Right renal pelvis (tissue), 4 donors: Measurements from ENCODE around the gene MYH11. TPM values are rescaled to one million over a fixed set of nuclear protein-coding genes. Genes with fewer than 3 reads are reported as not detected.
A peak's percentile ranks its signal among the peaks of the same experiment; 100 is the strongest.

Experiments
- DNase-seq, 4 donors: peaks; one replicate each; pipeline ENCODE4 v3.0.0-alpha.2; 2013; ENCODE audit warnings: low read depth in 4 of 4, low spot score in 3 of 4, missing footprints in 1 of 4
- polyA plus RNA-seq, 4 donors: library from polyadenylated mRNA; unstranded; fragments of 120-200 nt; gene quantifications; one replicate each; pipeline ENCODE4 v1.2.1, GENCODE V29; 2013; ENCODE audit not compliant: insufficient read length in 4 of 4

The MYH11 gene
- polyA plus RNA-seq = 10 to 100 TPM; 11.8 to 16.1 (median 13.7) TPM

- DNase-seq = no peak
Observed at GRCh38 chr16:15856901-15857698, at the start of gene MYH11. Gene MYH11, minus strand, starts transcription at chr16:15857028. Its CDS starts 18,776 bp downstream, at chr16:15838252.

- no peak for DNase-seq
Observed at GRCh38 chr16:15906439-15906838, 49.6 kb upstream of the MYH11 start.

GRCh38 chr16:15903960-15904359 lies 47.1 kb upstream of the MYH11 start:
- no peak for DNase-seq

DNA sequence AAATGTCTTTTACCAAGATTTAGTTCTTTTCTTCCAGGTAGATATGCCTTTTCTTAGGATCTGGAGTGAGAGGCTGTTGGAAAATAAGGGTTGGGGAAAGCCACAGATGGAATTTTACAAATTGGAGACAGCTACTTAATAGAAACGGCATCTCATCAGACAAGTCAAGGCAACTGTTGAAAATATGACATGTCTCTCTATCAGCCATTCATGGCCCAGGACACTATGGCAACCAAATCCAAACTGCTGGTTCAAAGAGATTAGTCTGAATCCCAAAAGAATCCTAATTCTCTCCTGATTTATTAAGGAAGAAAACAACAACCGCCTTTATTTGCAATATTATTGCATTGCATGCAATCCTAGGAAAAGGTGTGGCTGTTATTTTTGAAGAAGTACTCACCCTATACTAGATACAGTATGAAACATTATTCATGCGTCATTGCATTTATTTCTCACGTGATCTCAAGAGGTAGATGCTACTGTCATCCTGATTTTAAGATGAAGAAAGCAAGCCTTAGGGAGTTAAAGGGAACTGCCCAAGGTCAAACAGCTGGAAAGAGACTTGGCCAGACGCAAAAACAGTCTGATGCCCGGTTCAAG lies 44.2 kb upstream of the MYH11 start:
- no peak for DNase-seq

GRCh38 chr16:15900357-15900756 lies 43.5 kb upstream of the MYH11 start:
- DNase-seq = no peak

GRCh38 chr16:15899538-15900100 lies 42.8 kb upstream of the MYH11 start:
- no peak for DNase-seq

GRCh38 chr16:15898654-15899053 lies 41.8 kb upstream of the MYH11 start:
- DNase-seq = no peak

- no peak for DNase-seq
Observed at GRCh38 chr16:15897834-15898254, 41.0 kb upstream of the MYH11 start.

DNA sequence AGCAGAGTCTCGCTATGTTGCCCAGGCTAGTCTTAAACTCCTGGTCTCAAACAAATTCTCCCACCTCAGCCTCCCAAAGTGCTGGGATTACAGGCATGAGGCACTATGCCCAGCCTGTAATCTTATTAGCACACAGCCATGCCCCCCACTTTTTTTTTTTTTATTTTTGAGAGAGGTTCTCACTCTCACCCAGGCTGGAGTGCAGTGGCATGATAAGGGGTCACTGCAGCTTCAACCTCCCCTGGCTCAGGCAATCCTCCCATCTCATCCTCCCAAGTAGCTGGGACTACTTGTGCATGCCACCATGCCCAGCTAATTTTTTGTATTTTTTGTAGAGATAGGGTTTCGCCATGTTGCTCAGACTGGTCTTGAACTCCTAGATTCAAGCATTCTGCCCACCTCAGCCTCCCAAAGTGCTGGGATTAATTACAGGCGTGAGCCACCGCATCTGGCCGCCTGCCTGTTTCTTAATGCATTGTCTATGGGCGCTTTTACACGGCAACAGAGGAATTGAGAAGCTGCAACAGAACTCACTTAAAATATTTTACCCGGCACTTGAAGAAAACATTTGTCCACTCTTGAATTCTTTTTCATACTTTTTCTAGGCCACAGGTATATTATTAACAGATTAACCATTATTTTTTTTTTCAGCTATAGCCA lies 40.4 kb upstream of the MYH11 start:
- no peak for DNase-seq

GRCh38 chr16:15894571-15895374 lies 37.9 kb upstream of the MYH11 start:
- no peak for DNase-seq

DNA sequence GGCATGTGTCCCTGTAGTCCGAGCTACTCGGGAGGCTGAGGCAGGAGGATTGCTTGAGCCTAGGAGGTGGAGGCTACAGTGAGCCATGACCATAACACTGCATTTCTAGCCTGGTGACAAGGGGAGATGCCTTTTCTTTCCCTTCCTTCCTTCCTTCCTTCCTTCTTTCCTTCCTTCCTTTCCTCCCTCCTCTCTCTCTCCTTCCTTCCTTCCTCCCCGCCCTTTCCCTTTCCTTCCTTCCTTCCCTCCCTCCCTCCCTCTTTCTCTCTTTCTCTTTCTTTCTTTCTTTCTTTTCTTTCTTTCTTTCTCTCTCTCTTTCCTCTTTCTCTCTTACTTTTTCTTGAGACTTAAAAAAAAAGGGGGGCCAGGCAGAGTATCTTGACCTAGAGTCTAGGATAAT lies 34.7 kb upstream of the MYH11 start:
- no peak for DNase-seq

DNA sequence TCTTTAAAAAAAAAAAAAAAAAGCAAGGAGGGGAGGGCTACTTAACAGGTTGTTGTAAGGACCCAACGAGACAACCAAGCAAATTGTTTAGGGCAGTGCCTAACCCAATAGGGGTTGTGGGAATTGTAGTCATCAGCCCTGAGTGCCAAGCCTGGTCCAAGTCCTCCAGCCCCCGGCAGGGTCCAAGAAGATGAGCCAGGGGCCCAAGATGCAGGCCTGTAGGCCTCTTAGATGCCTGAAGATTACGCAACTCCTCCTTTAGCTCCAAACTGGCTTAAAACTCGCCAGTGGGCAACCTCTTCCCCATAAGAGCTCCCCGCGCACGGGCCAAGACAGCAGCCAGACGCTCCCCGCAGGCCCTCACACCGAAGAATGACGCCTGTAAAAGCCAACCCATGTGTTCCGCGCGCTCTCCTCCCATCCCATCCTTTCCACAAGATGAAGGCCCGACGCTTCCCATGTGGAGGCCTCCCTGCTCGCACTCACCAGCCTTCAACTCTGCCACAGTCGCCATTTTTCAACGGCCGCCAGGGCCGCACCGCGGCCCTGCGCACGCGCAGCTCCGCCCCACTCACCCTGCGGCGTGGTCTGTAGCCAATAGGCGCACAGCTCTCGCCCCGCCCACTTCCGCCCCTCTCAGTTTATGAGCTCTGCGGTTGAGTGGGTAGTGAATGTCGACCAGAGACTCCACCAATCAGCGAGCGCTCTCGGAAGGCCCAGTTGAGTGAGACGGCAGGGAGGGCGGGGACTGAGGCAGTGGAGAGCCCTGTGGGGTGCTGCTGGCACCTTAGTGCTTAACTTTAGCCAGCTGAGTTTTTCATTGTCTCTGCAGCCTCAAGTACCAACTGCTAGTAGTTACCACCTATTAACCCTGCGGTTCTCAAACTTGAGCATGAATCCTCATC lies 31.5 kb upstream of the MYH11 start, which contains the start of gene CEP20:
TSS of gene CEP20 (minus strand) at position 532 of the 905 bp plus-strand sequence. CDS start at position 514, 18 bp downstream.
- peak; percentile 98 for DNase-seq

DNA sequence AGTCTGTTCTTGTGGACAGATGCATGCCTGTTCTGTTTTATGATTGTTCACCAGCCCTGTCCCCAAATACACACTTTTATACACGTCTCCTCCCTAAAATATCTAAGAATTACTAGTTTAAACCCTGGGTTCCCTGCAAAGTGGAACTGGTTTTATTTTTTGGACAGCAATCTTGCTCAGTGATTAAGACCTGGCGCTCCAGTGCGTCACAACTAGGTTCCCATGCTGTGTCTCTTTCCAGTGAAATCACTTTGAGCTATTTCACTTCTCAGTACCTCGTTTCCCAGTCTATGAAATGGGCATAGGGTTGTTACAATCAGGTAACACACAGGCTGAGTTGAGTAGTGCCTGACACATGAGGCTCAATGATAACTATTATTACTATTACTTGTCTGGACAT lies 30.5 kb upstream of the MYH11 start:
- no peak for DNase-seq

DNA sequence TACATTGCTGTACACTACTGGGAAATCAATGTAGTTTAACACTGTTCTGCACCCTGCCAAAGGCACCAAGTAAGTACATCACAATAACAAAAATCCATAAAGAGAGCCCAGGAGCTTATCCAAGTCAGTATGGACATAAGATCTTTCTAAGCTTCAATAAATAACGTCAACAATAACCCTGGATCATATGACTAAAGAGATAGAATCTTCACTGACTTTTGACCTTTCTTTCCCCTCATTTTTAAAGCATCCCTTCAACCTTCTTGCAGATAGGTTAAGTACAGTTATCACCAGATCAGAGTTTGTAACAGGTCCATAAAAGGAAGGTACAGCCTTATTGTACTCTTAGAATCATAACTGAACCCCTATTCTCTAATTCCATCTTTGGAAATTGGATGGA lies 29.2 kb upstream of the MYH11 start:
- no peak for DNase-seq

DNA sequence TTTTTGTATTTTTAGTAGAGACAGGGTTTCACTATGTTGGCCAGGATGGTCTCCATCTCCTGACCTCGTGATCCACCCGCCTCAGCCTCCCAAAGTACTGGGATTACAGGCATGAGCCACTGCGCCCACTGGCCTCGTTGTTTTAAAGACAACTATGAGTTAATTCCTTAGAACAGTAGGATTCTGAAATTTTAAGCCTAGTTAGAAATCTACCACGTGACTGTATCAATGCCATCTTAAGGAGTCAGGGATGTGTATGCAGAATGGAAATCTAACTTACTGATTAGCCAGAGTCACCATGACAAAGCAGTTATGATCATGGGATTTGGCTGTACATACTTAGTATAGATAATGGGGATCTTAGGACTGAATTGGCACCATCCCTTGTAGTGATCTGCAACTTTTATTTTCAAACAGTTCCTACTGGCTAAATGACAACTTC lies 28.8 kb upstream of the MYH11 start:
- no peak for DNase-seq

GRCh38 chr16:15882563-15882962 lies 25.7 kb upstream of the MYH11 start:
- no peak for DNase-seq

GRCh38 chr16:15881794-15882379 lies 25.1 kb upstream of the MYH11 start:
- DNase-seq = no peak

- no peak for DNase-seq
Observed at GRCh38 chr16:15880434-15881308, 23.8 kb upstream of the MYH11 start.
